Left renal pelvis (tissue), 4 donors: ENCODE measurements around the gene PFN4. TPM values are rescaled to one million over a fixed set of nuclear protein-coding genes. Genes with fewer than 3 reads are reported as not detected.
"Not testable (repeated sequence)": the region's sequence is repeated elsewhere in the genome, so short reads cannot be mapped to it uniquely, and the experiment has no call there.

ENCODE experiments used
- DNase-seq, 4 donors: peaks; one replicate each; pipeline ENCODE4 v3.0.0-alpha.2; 2013; ENCODE audit warnings: low read depth in 4 of 4, low spot score in 3 of 4
- polyA plus RNA-seq, 4 donors: library from polyadenylated mRNA; unstranded; fragments of 120-200 nt; gene quantifications; one replicate each; pipeline ENCODE4 v1.2.1, GENCODE V29; 2013; ENCODE audit not compliant: insufficient read length in 4 of 4

The PFN4 gene
- polyA plus RNA-seq, 4 donors = 1.9 to 2.9 (median 2.4) TPM

- DNase-seq = no peak
Measured at GRCh38 chr2:24115057-24115456, 8.1 kb downstream of the PFN4 start.

- DNase-seq = no peak
Measured at GRCh38 chr2:24111407-24111901, 11.7 kb downstream of the PFN4 start.

- no peak for DNase-seq
Measured at GRCh38 chr2:24110660-24111303, 12.4 kb downstream of the PFN4 start.

- DNase-seq = not testable (repeated sequence)
Measured at GRCh38 chr2:24109431-24109830, 13.7 kb downstream of the PFN4 start.

GRCh38 chr2:24107336-24107735, 15.8 kb downstream of the PFN4 start:
- no peak for DNase-seq

- no peak for DNase-seq
Measured at GRCh38 chr2:24106786-24107185, 16.3 kb downstream of the PFN4 start.

- DNase-seq = no peak
Measured at GRCh38 chr2:24105816-24106215, 17.3 kb downstream of the PFN4 start.

GRCh38 chr2:24104906-24105305, 18.2 kb downstream of the PFN4 start:
- DNase-seq = no peak

- DNase-seq = no peak
Measured at GRCh38 chr2:24104110-24104650, 19.0 kb downstream of the PFN4 start.

GRCh38 chr2:24102677-24103076, 20.5 kb downstream of the PFN4 start:
- DNase-seq = no peak

- no peak for DNase-seq
Measured at GRCh38 chr2:24101992-24102391, 21.1 kb downstream of the PFN4 start.

GRCh38 chr2:24100732-24101131, 22.4 kb downstream of the PFN4 start:
- not testable (repeated sequence) for DNase-seq

GRCh38 chr2:24095171-24095677, 27.9 kb downstream of the PFN4 start:
- not testable (repeated sequence) for DNase-seq

- not testable (repeated sequence) for DNase-seq
Measured at GRCh38 chr2:24093270-24093669, 29.9 kb downstream of the PFN4 start.

GRCh38 chr2:24088821-24089359, 34.2 kb downstream of the PFN4 start:
- no peak for DNase-seq

GRCh38 chr2:24087032-24087431, 36.1 kb downstream of the PFN4 start:
- no peak for DNase-seq

- DNase-seq = no peak
Measured at GRCh38 chr2:24086241-24086640, 36.9 kb downstream of the PFN4 start.

- DNase-seq = no peak
Measured at GRCh38 chr2:24085200-24085489, 38.0 kb downstream of the PFN4 start.

GRCh38 chr2:24084386-24085199, 38.5 kb downstream of the PFN4 start, which contains the start of gene TP53I3:
Gene TP53I3 (minus strand): TSS chr2:24084834. CDS start chr2:24084326, 508 bp downstream.
- peak; percentile 79 to 85 (median 82) for DNase-seq

- DNase-seq = peak; percentile 59 to 68 (median 63)
Measured at GRCh38 chr2:24083567-24084385, 39.4 kb downstream of the PFN4 start.
